HepG2 (cell line): ENCODE data around the gene EXOC3L4. TPM values are rescaled to one million over a fixed set of nuclear protein-coding genes. Genes with fewer than 3 reads are reported as not detected.

Experiments
- CBX2 ChIP-seq, 2 experiments: fragments of 200-600 bp in 1 of 2; sonication (generic); formaldehyde crosslinking in 1 of 2; IDR thresholded peaks; 2 replicates each; pipeline versions ENCODE4 v1.7.0 to v1.8.1; 2018 to 2022; ENCODE audit warnings: low read depth in 2 of 2, low read length in 1 of 2, mild to moderate bottlenecking in 1 of 2, missing genetic modification reagents in 1 of 2
- CHD4 ChIP-seq: fragments of 200-600 bp; sonication (generic); IDR thresholded peaks from 2 replicates; pipeline ENCODE4 v1.7.0; 2017; ENCODE audit warnings: mild to moderate bottlenecking, low read length, borderline replicate concordance
- ERF ChIP-seq: IDR thresholded peaks from 2 replicates; pipeline ENCODE4 v1.6.1; 2018; ENCODE audit warnings: missing biosample characterization, missing genetic modification reagents
- HES4 ChIP-seq: sonication (generic); formaldehyde crosslinking; IDR thresholded peaks from 2 replicates; pipeline ENCODE4 v1.9.0; 2021; ENCODE audit warnings: mild to moderate bottlenecking, missing genetic modification reagents, borderline replicate concordance
- HNF4A ChIP-seq: sonication (generic); formaldehyde crosslinking; IDR thresholded peaks from 2 replicates; pipeline ENCODE4 v1.4.0; 2020; ENCODE audit warnings: missing genetic modification reagents
- IKZF1 ChIP-seq: fragments of 450-650 bp; IDR thresholded peaks from 2 replicates; pipeline ENCODE4 v1.7.1; 2016
- MEIS2 ChIP-seq: sonication (generic); formaldehyde crosslinking; IDR thresholded peaks from 2 replicates; pipeline ENCODE4 v1.9.0; 2021; ENCODE audit warnings: mild to moderate bottlenecking, missing genetic modification reagents
- MYPOP ChIP-seq: sonication (generic); formaldehyde crosslinking; IDR thresholded peaks from 2 replicates; pipeline ENCODE4 v1.8.1; 2023; ENCODE audit warnings: mild to moderate bottlenecking, moderate library complexity, missing genetic modification reagents
- NCOR1 ChIP-seq: fragments of 200-600 bp; sonication (generic); IDR thresholded peaks from 2 replicates; pipeline ENCODE4 v1.7.0; 2017; ENCODE audit warnings: antibody characterized with exemption, low read length, borderline replicate concordance
- RCOR2 ChIP-seq: IDR thresholded peaks from 2 replicates; pipeline ENCODE4 v1.6.1; 2016; ENCODE audit warnings: missing biosample characterization, missing genetic modification reagents
- RFX5 ChIP-seq: IDR thresholded peaks from 2 replicates; pipeline ENCODE4 v1.6.1; 2011; ENCODE audit warnings: low read depth, low read length, improper control_type of control experiment
- RNF219 ChIP-seq: sonication (generic); formaldehyde crosslinking; IDR thresholded peaks from 2 replicates; pipeline ENCODE4 v1.5.0; 2020; ENCODE audit warnings: mild to moderate bottlenecking, missing genetic modification reagents
- SMAD1 ChIP-seq: sonication (generic); formaldehyde crosslinking; IDR thresholded peaks from 2 replicates; pipeline ENCODE4 v1.4.0; 2020; ENCODE audit warnings: missing genetic modification reagents, low read depth, mild to moderate bottlenecking, borderline replicate concordance
- TOE1 ChIP-seq: sonication (generic); formaldehyde crosslinking; IDR thresholded peaks from 2 replicates; pipeline ENCODE4 v1.4.0; 2020; ENCODE audit warnings: mild to moderate bottlenecking, missing genetic modification reagents
- YEATS2 ChIP-seq: sonication (generic); formaldehyde crosslinking; IDR thresholded peaks from 2 replicates; pipeline ENCODE4 v1.4.0; 2020; ENCODE audit warnings: missing genetic modification reagents, borderline replicate concordance
- ZBTB46 ChIP-seq: sonication (generic); formaldehyde crosslinking; IDR thresholded peaks from 2 replicates; pipeline ENCODE4 v1.4.0; 2020; ENCODE audit warnings: mild to moderate bottlenecking, missing genetic modification reagents, borderline replicate concordance
- ZNF446 ChIP-seq: sonication (generic); formaldehyde crosslinking; IDR thresholded peaks from 2 replicates; pipeline ENCODE4 v1.5.0; 2020; ENCODE audit warnings: mild to moderate bottlenecking, missing genetic modification reagents
- ZNF552 ChIP-seq: sonication (generic); formaldehyde crosslinking; IDR thresholded peaks from 2 replicates; pipeline ENCODE4 v1.9.0; 2022; ENCODE audit warnings: missing genetic modification reagents, mild to moderate bottlenecking, borderline replicate concordance
- ZNF629 ChIP-seq: sonication (generic); formaldehyde crosslinking; conservative IDR thresholded peaks from 2 replicates; pipeline ENCODE4 v1.5.0; 2020; ENCODE audit warnings: missing genetic modification reagents
- ZSCAN21 ChIP-seq: sonication (generic); formaldehyde crosslinking; IDR thresholded peaks from 2 replicates; pipeline ENCODE4 v1.8.0; 2022; ENCODE audit warnings: mild to moderate bottlenecking, missing genetic modification reagents, moderate library complexity, borderline replicate concordance
- ZSCAN25 ChIP-seq: sonication (generic); formaldehyde crosslinking; IDR thresholded peaks from 2 replicates; pipeline ENCODE4 v1.8.0; 2022; ENCODE audit warnings: mild to moderate bottlenecking, missing genetic modification reagents
- polyA plus RNA-seq, 8 experiments: library from polyadenylated mRNA; depleted of rRNA in 3 of 8; stranded (reverse) in 7 of 8; unstranded in 1 of 8; fragments of >200 nt; fragmentation: Illumina TruSeq in 4 of 8; extraction: Trizol in 4 of 8; gene quantifications; 2 replicates each; pipeline versions ENCODE4 v1.2.1 to v1.2.3, GENCODE V29; 2011 to 2016; ENCODE audit warnings: low read depth in 4 of 8, missing spikeins in 1 of 8, mixed read lengths in 1 of 8; ENCODE audit not compliant: insufficient read depth in 1 of 8
- total RNA-seq, 5 experiments: library from RNA; depleted of rRNA; stranded (reverse); fragments of >200 nt; fragmentation: Illumina TruSeq; extraction: Trizol; gene quantifications; 2 replicates each; pipeline ENCODE4 v1.2.3, GENCODE V29; 2016; ENCODE audit warnings: low read depth in 1 of 5
- TF ChIP-seq, protein P1 (sequence below): sonication (generic); formaldehyde crosslinking; IDR thresholded peaks from 2 replicates; pipeline ENCODE4 v1.4.0; 2020; ENCODE audit warnings: missing genetic modification reagents, borderline replicate concordance

The EXOC3L4 gene
- total and polyA plus RNA-seq, 2 of the 13 experiments (the other 11 are each of a cell fraction or from before 2014, with no cell fraction given), result 11.8 to 27.0 TPM

DNA sequence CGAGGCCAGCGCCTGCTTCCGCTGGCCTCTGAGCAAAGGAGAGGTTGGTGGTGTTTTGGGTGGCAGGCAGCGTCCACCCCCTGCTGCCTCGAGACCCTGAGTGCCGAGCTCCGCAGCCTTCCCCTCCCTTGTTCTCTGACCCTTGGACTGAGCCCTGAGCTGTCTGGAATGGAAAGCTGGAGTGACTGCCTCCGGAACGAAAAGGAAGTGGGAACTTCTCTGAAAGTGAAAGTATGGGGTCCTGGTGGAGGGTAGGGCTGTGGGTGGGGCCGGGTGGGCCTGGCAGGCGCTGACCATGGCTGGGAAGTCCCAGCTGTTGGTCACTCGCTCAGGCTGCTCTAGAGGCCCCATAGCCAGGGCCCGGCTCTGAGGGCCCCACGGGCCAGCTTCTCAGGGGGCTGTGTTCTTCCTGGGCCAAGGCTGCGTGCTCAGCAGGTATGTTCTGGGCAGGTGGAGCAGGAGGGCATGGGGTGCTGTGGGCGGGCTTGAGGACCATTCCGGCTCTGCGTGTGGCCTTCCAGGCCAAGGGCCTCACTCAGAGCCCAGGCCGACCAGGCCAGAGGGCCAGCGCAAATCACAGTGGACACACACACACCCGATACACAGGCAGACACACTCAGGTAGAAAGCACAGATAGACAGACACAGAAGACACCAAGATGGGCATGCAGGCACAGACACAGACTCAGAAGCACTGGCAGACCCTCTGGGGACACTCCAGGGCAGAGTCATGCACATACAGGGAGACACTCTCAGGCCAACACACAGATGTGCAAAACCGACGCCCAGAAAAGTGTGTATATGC, at the start of gene EXOC3L4 (continued):
- TF ChIP-seq, protein P1, sequence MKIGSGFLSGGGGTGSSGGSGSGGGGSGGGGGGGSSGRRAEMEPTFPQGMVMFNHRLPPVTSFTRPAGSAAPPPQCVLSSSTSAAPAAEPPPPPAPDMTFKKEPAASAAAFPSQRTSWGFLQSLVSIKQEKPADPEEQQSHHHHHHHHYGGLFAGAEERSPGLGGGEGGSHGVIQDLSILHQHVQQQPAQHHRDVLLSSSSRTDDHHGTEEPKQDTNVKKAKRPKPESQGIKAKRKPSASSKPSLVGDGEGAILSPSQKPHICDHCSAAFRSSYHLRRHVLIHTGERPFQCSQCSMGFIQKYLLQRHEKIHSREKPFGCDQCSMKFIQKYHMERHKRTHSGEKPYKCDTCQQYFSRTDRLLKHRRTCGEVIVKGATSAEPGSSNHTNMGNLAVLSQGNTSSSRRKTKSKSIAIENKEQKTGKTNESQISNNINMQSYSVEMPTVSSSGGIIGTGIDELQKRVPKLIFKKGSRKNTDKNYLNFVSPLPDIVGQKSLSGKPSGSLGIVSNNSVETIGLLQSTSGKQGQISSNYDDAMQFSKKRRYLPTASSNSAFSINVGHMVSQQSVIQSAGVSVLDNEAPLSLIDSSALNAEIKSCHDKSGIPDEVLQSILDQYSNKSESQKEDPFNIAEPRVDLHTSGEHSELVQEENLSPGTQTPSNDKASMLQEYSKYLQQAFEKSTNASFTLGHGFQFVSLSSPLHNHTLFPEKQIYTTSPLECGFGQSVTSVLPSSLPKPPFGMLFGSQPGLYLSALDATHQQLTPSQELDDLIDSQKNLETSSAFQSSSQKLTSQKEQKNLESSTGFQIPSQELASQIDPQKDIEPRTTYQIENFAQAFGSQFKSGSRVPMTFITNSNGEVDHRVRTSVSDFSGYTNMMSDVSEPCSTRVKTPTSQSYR (CRISPR knock-in tag), result peak; percentile 24; the same call in 1 of the 2 replicates
- TF ChIP-seq ZSCAN21 (CRISPR knock-in tag) (peak; percentile 42; the same call in 1 of the 2 replicates), YEATS2 (CRISPR knock-in tag) (no peak), TOE1 (no peak), MYPOP (CRISPR knock-in tag) (peak; percentile 48; the same call in 1 of the 2 replicates), HES4 (CRISPR knock-in tag) (peak; percentile 77; the same call in 1 of the 2 replicates), MEIS2 (CRISPR knock-in tag) (no peak), ZNF629 (CRISPR knock-in tag) (peak; percentile 6; the same call in 1 of the 2 replicates), RNF219 (CRISPR knock-in tag) (no peak), ZSCAN25 (CRISPR knock-in tag) (no peak), ZNF446 (CRISPR knock-in tag) (no peak), ERF (no peak), NCOR1 (peak; percentile 52; the same call in 1 of the 2 replicates), HNF4A (CRISPR knock-in tag) (peak; percentile 92), SMAD1 (no peak), ZNF552 (CRISPR knock-in tag) (no peak), CBX2 (IDR thresholded peaks at IDR 0.05; ENCODE audit: low read depth, low read length) (no peak), CBX2 (CRISPR knock-in tag; IDR thresholded peaks at IDR 0.05; ENCODE audit: low read depth) (no peak), RFX5 (no peak), CHD4 (no peak), RCOR2 (CRISPR knock-in tag) (no peak), IKZF1 (no peak), ZBTB46 (no peak)
